Lower leg skin (tissue), 3 donors: Measurements from ENCODE around the gene KCTD16.

Experiments
- CTCF ChIP-seq, 3 donors: fragments of 450-650 bp; IDR thresholded peaks; one replicate each; pipeline ENCODE4 v1.5.1; 2016; ENCODE audit warnings: antibody characterized with exemption in 3 of 3, mild to moderate bottlenecking in 3 of 3, moderate library complexity in 2 of 3
- POLR2A ChIP-seq, 2 donors: fragments of 450-650 bp; IDR thresholded peaks; one replicate each; pipeline ENCODE4 v1.6.1; 2016 to 2017; ENCODE audit warnings: antibody characterized with exemption in 2 of 2, mild to moderate bottlenecking in 1 of 2, moderate library complexity in 1 of 2

GRCh38 chr5:144187699-144188294 is 17.1 kb downstream of the KCTD16 start:
- TF ChIP-seq POLR2A (IDR thresholded peaks at IDR 0.05), result no peak
- TF ChIP-seq CTCF (IDR thresholded peaks at IDR 0.05), result no peak
